Sigmoid colon (tissue), 4 donors: ENCODE data around the gene PCGF5.

ENCODE experiments used
- CTCF ChIP-seq, 4 experiments: fragments of 450-650 bp in 3 of 4; fragments of 200-600 bp in 1 of 4; IDR thresholded peaks; one replicate each; pipeline ENCODE4 v1.5.1; 2016 to 2019; ENCODE audit warnings: antibody characterized with exemption in 4 of 4, mild to moderate bottlenecking in 3 of 4, moderate library complexity in 2 of 4
- EP300 ChIP-seq, 4 donors: sonication (generic); formaldehyde crosslinking; IDR thresholded peaks; one replicate each; pipeline ENCODE4 v1.6.1; 2017; ENCODE audit warnings: antibody characterized with exemption in 4 of 4
- POLR2A ChIP-seq, 2 donors: fragments of 450-650 bp; IDR thresholded peaks; one replicate each; pipeline ENCODE4 v1.6.1; 2016; ENCODE audit warnings: antibody characterized with exemption in 2 of 2, mild to moderate bottlenecking in 2 of 2, moderate library complexity in 2 of 2
- POLR2AphosphoS5 ChIP-seq, 4 donors: sonication (generic); formaldehyde crosslinking; IDR thresholded peaks; one replicate each; pipeline ENCODE4 v1.6.1; 2017; ENCODE audit warnings: antibody characterized with exemption in 4 of 4

- TF ChIP-seq CTCF (IDR thresholded peaks at IDR 0.05), result no peak
- TF ChIP-seq POLR2A (IDR thresholded peaks at IDR 0.05), result no peak
- TF ChIP-seq EP300 (IDR thresholded peaks at IDR 0.05), result no peak
- no peak for TF ChIP-seq POLR2AphosphoS5 (IDR thresholded peaks at IDR 0.05)
Measured at GRCh38 chr10:91229683-91230082, 9.2 kb downstream of the PCGF5 start.
